Right lung (tissue), 10 donors: Measurements from ENCODE around the gene LCE3E. TPM values are rescaled to one million over a fixed set of nuclear protein-coding genes. Genes with fewer than 3 reads are reported as not detected.
"Not testable (repeated sequence)": the region's sequence is repeated elsewhere in the genome, so short reads cannot be mapped to it uniquely, and the experiment has no call there.

ENCODE experiments used
- DNase-seq, 2 donors: peaks; one replicate each; pipeline ENCODE4 v3.0.0-alpha.2; 2013
- long read RNA-seq, 8 donors: transcript quantifications; one replicate each; lab custom pipeline, GENCODE V29; 2026
- polyA plus RNA-seq, 5 donors: library from polyadenylated mRNA; unstranded; fragments of 120-200 nt; gene quantifications; one replicate each; pipeline versions ENCODE4 v1.2.1 to v1.2.3, GENCODE V29; 2013; ENCODE audit warnings: inconsistent platforms in 1 of 5, low replicate concordance in 1 of 5; ENCODE audit not compliant: insufficient read length in 5 of 5, insufficient read depth in 1 of 5

Gene LCE3E
- polyA plus RNA-seq = not detected
- long read RNA-seq, donor 1 = 0 reads
- long read RNA-seq, donor 2 = 0 reads
- long read RNA-seq, donor 3 = 0 reads
- long read RNA-seq, donor 4 = 0 reads
- long read RNA-seq, donor 5 = 0 reads
- long read RNA-seq, donor 6 = 0 reads
- long read RNA-seq, donor 7 = 0 reads
- long read RNA-seq, donor 8 = 0 reads

- DNase-seq = no peak
These were observed at the start of gene LCE3E for GRCh38 chr1:152566681-152567080. Gene LCE3E, minus strand, starts transcription at chr1:152566780. Its CDS starts 572 bp downstream, at chr1:152566208.

GRCh38 chr1:152613511-152613910 lies 46.9 kb upstream of the LCE3E start, which contains the start of gene LCE3B:
Gene LCE3B, plus strand, starts transcription at chr1:152613811. Its CDS starts 0 bp downstream, at chr1:152613811.
- DNase-seq = no peak

- DNase-seq = no peak
These were observed 33.4 kb upstream of the LCE3E start, which contains the start of gene LCE3C for GRCh38 chr1:152599934-152600333. Gene LCE3C, plus strand, starts transcription at chr1:152600234. Its CDS starts 498 bp downstream, at chr1:152600732.

GRCh38 chr1:152596986-152597385 lies 30.4 kb upstream of the LCE3E start:
- DNase-seq = no peak

- no peak for DNase-seq
These were observed 19.0 kb upstream of the LCE3E start for GRCh38 chr1:152585586-152585985.

GRCh38 chr1:152582647-152583046 lies 16.1 kb upstream of the LCE3E start:
- DNase-seq = no peak

GRCh38 chr1:152580433-152580832 lies 13.9 kb upstream of the LCE3E start, which contains the start of gene LCE3D:
Gene LCE3D, minus strand, starts transcription at chr1:152580516. Its CDS starts 580 bp downstream, at chr1:152579936.
- no peak for DNase-seq

GRCh38 chr1:152579526-152579925 lies 12.9 kb upstream of the LCE3E start:
- not testable (repeated sequence) for DNase-seq

GRCh38 chr1:152577168-152577567 lies 10.6 kb upstream of the LCE3E start:
- no peak for DNase-seq

- DNase-seq = no peak
These were observed 905 bp downstream of the LCE3E start for GRCh38 chr1:152565535-152566215.

GRCh38 chr1:152565115-152565514 lies 1.5 kb downstream of the LCE3E start:
- DNase-seq = no peak

- DNase-seq = not testable (repeated sequence)
These were observed 18.2 kb downstream of the LCE3E start for GRCh38 chr1:152548358-152548757.

GRCh38 chr1:152546704-152547103 lies 19.9 kb downstream of the LCE3E start:
- no peak for DNase-seq

GRCh38 chr1:152543820-152544219 lies 22.8 kb downstream of the LCE3E start:
- no peak for DNase-seq

GRCh38 chr1:152539901-152540300 lies 26.7 kb downstream of the LCE3E start:
- no peak for DNase-seq

- no peak for DNase-seq
These were observed 29.1 kb downstream of the LCE3E start for GRCh38 chr1:152537496-152537895.

GRCh38 chr1:152535774-152536173 lies 30.8 kb downstream of the LCE3E start:
- DNase-seq = no peak

- DNase-seq = no peak
These were observed 33.1 kb downstream of the LCE3E start for GRCh38 chr1:152533327-152533938.

GRCh38 chr1:152525080-152525641 lies 41.4 kb downstream of the LCE3E start:
- no peak for DNase-seq

GRCh38 chr1:152520561-152521090 lies 46.0 kb downstream of the LCE3E start:
- DNase-seq = no peak

GRCh38 chr1:152519851-152520250 lies 46.7 kb downstream of the LCE3E start:
- no peak for DNase-seq

GRCh38 chr1:152517237-152517811 lies 49.3 kb downstream of the LCE3E start:
- DNase-seq = no peak
